Right ventricle myocardium inferior (tissue), 1 donor: ENCODE data around the gene LRRC53. TPM values are rescaled to one million over a fixed set of nuclear protein-coding genes. Genes with fewer than 3 reads are reported as not detected.

Experiments
- total RNA-seq: library from RNA; stranded (reverse); fragmentation: NEBNext Ultra II Directional; extraction: Animal tissue kit (Norgen Biotek cat#: 25700); gene quantifications from one replicate; pipeline ENCODE4 v1.2.1, GENCODE V29; 2021
- donor health status: DM: no; HTN: yes; CAD: no; lungs with severe emphysema.

Gene LRRC53
- total RNA-seq, 1 donor from 2014 or later = not detected

Other genes with a start within 250 kb of the LRRC53 start
- not detected for gene ERICH3, start 161.2 kb upstream of the LRRC53 start, total RNA-seq
- gene CRYZ, start 220.4 kb upstream of the LRRC53 start, total RNA-seq = 39.9 TPM
- gene TYW3, start 220.5 kb upstream of the LRRC53 start, total RNA-seq = 19.9 TPM